ENCODE measurements around the gene AFF4.
A peak's percentile ranks its signal among the peaks of the same experiment; 100 is the strongest.
"Not testable (repeated sequence)": the region's sequence is repeated elsewhere in the genome, so short reads cannot be mapped to it uniquely, and the experiment has no call there.

The AFF4 gene

GRCh38 chr5:132963171-132964104 lies at the start of gene AFF4:
Gene AFF4 (minus strand): TSS chr5:132963634. CDS start chr5:132937189, 26,445 bp downstream.
- peak; percentile 92 for DNase-seq

GRCh38 chr5:133008455-133008854 lies 45.0 kb upstream of the AFF4 start:
- DNase-seq = not testable (repeated sequence)

GRCh38 chr5:133006653-133007052 lies 43.2 kb upstream of the AFF4 start:
- DNase-seq = no peak

GRCh38 chr5:132999246-132999645 lies 35.8 kb upstream of the AFF4 start:
- no peak for DNase-seq

GRCh38 chr5:132998556-132998955 lies 35.1 kb upstream of the AFF4 start:
- DNase-seq = no peak

- DNase-seq = no peak
Observed at GRCh38 chr5:132996307-132996706, 32.9 kb upstream of the AFF4 start.

GRCh38 chr5:132987531-132988408 lies 24.3 kb upstream of the AFF4 start:
- DNase-seq = no peak

- not testable (repeated sequence) for DNase-seq
Observed at GRCh38 chr5:132982971-132983370, 19.5 kb upstream of the AFF4 start.

- no peak for DNase-seq
Observed at GRCh38 chr5:132981288-132981687, 17.9 kb upstream of the AFF4 start.

- DNase-seq = no peak
Observed at GRCh38 chr5:132979976-132980375, 16.5 kb upstream of the AFF4 start.

GRCh38 chr5:132979367-132979940 lies 16.0 kb upstream of the AFF4 start:
- DNase-seq = peak; percentile 17

GRCh38 chr5:132976852-132977251 lies 13.4 kb upstream of the AFF4 start:
- DNase-seq = no peak

- not testable (repeated sequence) for DNase-seq
Observed at GRCh38 chr5:132972436-132972828, 9.0 kb upstream of the AFF4 start.

GRCh38 chr5:132971483-132972435 lies 8.3 kb upstream of the AFF4 start:
- no peak for DNase-seq

- DNase-seq = no peak
Observed at GRCh38 chr5:132965120-132965519, 1.7 kb upstream of the AFF4 start.

- DNase-seq = no peak
Observed at GRCh38 chr5:132962429-132963021, 909 bp downstream of the AFF4 start.

- DNase-seq = no peak
Observed at GRCh38 chr5:132961887-132962286, 1.5 kb downstream of the AFF4 start.

- DNase-seq = not testable (repeated sequence)
Observed at GRCh38 chr5:132961123-132961815, 2.2 kb downstream of the AFF4 start.

- DNase-seq = not testable (repeated sequence)
Observed at GRCh38 chr5:132956166-132956799, 7.2 kb downstream of the AFF4 start.

- DNase-seq = no peak
Observed at GRCh38 chr5:132953710-132954109, 9.7 kb downstream of the AFF4 start.
